HEK293 (cell line): ENCODE results near the gene PACRG.

Experiments used
- CTCF ChIA-PET: fragments of 350-600 bp; formaldehyde crosslinking; extraction: SDS; loops from one replicate; lab custom pipeline; 2021; ENCODE audit warnings: antibody characterized with exemption; lab: Yijun Ruan, JAX
- POLR2A ChIA-PET: fragments of 300-600 bp; formaldehyde crosslinking; extraction: SDS; loops from one replicate; lab custom pipeline; 2020; ENCODE audit warnings: antibody characterized with exemption, inconsistent platforms; lab: Yijun Ruan, JAX
- H3K27ac ChIP-seq: fragments of 200-500 bp; sonication (Bioruptor generic); 2 replicates; pipeline ENCODE4 v1.5.1; 2014; ENCODE audit warnings: low read depth, low read length, control low read depth, inconsistent platforms; ENCODE audit errors: extremely low read depth
- H3K36me3 ChIP-seq, 2 experiments: fragments of 200-500 bp in 1 of 2; sonication (Bioruptor generic) in 1 of 2; 1 replicate in 1 of 2; 2 replicates in 1 of 2; pipeline ENCODE4 v1.5.1; 2014 to 2017; ENCODE audit warnings: inconsistent platforms in 2 of 2, low read length in 2 of 2; ENCODE audit not compliant: control insufficient read depth in 2 of 2, insufficient read depth in 1 of 2
- H3K4me1 ChIP-seq: fragments of 200-500 bp; sonication (Bioruptor generic); 2 replicates; pipeline ENCODE4 v1.5.1; 2014; ENCODE audit warnings: mild to moderate bottlenecking, low read length, inconsistent platforms; ENCODE audit not compliant: control insufficient read depth, insufficient read depth
- H3K4me3 ChIP-seq: 2 replicates; pipeline ENCODE4 v1.5.1; 2011; ENCODE audit warnings: low read depth, mild to moderate bottlenecking, control low read depth, low read length, moderate library complexity
- H3K9me3 ChIP-seq: fragments of 200-500 bp; sonication (Bioruptor generic); 2 replicates; pipeline ENCODE4 v1.5.1; 2014; ENCODE audit warnings: low read depth, low read length, inconsistent platforms; ENCODE audit not compliant: control insufficient read depth, insufficient read depth
- BCL11A ChIP-seq: fragments of 450-650 bp; formaldehyde crosslinking; IDR thresholded peaks from 2 replicates; pipeline ENCODE4 v1.5.1; 2016; ENCODE audit warnings: low read depth, missing biosample characterization, missing genetic modification characterization
- GLI4 ChIP-seq: fragments of 450-650 bp; formaldehyde crosslinking; IDR thresholded peaks from 2 replicates; pipeline ENCODE4 v1.5.1; 2016; ENCODE audit warnings: missing biosample characterization, missing genetic modification characterization
- OSR2 ChIP-seq: fragments of 450-650 bp; formaldehyde crosslinking; IDR thresholded peaks from 2 replicates; pipeline ENCODE4 v1.5.1; 2016; ENCODE audit warnings: missing biosample characterization, missing genetic modification characterization
- PRDM1 ChIP-seq: fragments of 450-650 bp; formaldehyde crosslinking; IDR thresholded peaks from 2 replicates; pipeline ENCODE4; 2016; ENCODE audit warnings: missing biosample characterization, missing genetic modification characterization
- REPIN1 ChIP-seq: fragments of 450-650 bp; formaldehyde crosslinking; IDR thresholded peaks from 2 replicates; pipeline ENCODE4 v1.5.1; 2017; ENCODE audit warnings: missing biosample characterization, missing genetic modification characterization, low read depth
- WT1 ChIP-seq: fragments of 450-650 bp; formaldehyde crosslinking; IDR thresholded peaks from 2 replicates; pipeline ENCODE4 v1.5.1; 2016; ENCODE audit warnings: missing biosample characterization, missing genetic modification characterization
- ZBTB48 ChIP-seq: fragments of 450-650 bp; formaldehyde crosslinking; IDR thresholded peaks from 2 replicates; pipeline ENCODE4 v1.5.1; 2016; ENCODE audit warnings: missing biosample characterization, missing genetic modification characterization
- ZIC2 ChIP-seq: fragments of 450-650 bp; formaldehyde crosslinking; IDR thresholded peaks from 2 replicates; pipeline ENCODE4 v1.5.1; 2016; ENCODE audit warnings: missing biosample characterization, missing genetic modification characterization
- ZNF112 ChIP-seq: fragments of 450-650 bp; formaldehyde crosslinking; IDR thresholded peaks from 2 replicates; pipeline ENCODE4 v1.5.0; 2017; ENCODE audit warnings: missing biosample characterization, missing genetic modification characterization
- ZNF157 ChIP-seq: fragments of 450-650 bp; formaldehyde crosslinking; IDR thresholded peaks from 2 replicates; pipeline ENCODE4 v1.5.1; 2016; ENCODE audit warnings: missing biosample characterization, missing genetic modification characterization
- ZNF248 ChIP-seq: fragments of 450-650 bp; formaldehyde crosslinking; IDR thresholded peaks from 2 replicates; pipeline ENCODE4 v1.5.1; 2017; ENCODE audit warnings: missing biosample characterization, missing genetic modification characterization
- ZNF266 ChIP-seq: fragments of 450-650 bp; formaldehyde crosslinking; IDR thresholded peaks from 2 replicates; pipeline ENCODE4 v1.5.1; 2016; ENCODE audit warnings: missing biosample characterization, missing genetic modification characterization, low read depth
- ZNF311 ChIP-seq: fragments of 450-650 bp; formaldehyde crosslinking; IDR thresholded peaks from 2 replicates; pipeline ENCODE4 v1.5.1; 2017; ENCODE audit warnings: missing biosample characterization, missing genetic modification characterization, borderline replicate concordance
- ZNF416 ChIP-seq: fragments of 450-650 bp; formaldehyde crosslinking; IDR thresholded peaks from 2 replicates; pipeline ENCODE4 v1.5.1; 2016; ENCODE audit warnings: missing biosample characterization, missing genetic modification characterization
- ZNF423 ChIP-seq: fragments of 450-650 bp; formaldehyde crosslinking; IDR thresholded peaks from 2 replicates; pipeline ENCODE4 v1.5.1; 2016; ENCODE audit warnings: missing biosample characterization, missing genetic modification characterization
- ZNF521 ChIP-seq: fragments of 450-650 bp; formaldehyde crosslinking; IDR thresholded peaks from 2 replicates; pipeline ENCODE4 v1.5.1; 2017; ENCODE audit warnings: missing biosample characterization, mild to moderate bottlenecking, missing genetic modification characterization
- ZNF544 ChIP-seq: fragments of 450-650 bp; formaldehyde crosslinking; IDR thresholded peaks from 2 replicates; pipeline ENCODE4 v1.5.0; 2017; ENCODE audit warnings: missing biosample characterization, missing genetic modification characterization
- ZNF548 ChIP-seq: fragments of 450-650 bp; formaldehyde crosslinking; IDR thresholded peaks from 2 replicates; pipeline ENCODE4 v1.5.1; 2016; ENCODE audit warnings: missing biosample characterization, missing genetic modification characterization
- ZNF558 ChIP-seq: fragments of 450-650 bp; formaldehyde crosslinking; IDR thresholded peaks from 2 replicates; pipeline ENCODE4 v1.5.1; 2016; ENCODE audit warnings: missing biosample characterization, missing genetic modification characterization
- ZNF660 ChIP-seq: fragments of 450-650 bp; IDR thresholded peaks from 2 replicates; pipeline ENCODE4 v1.5.1; 2018; ENCODE audit warnings: missing biosample characterization, mild to moderate bottlenecking, missing genetic modification characterization
- ZNF664 ChIP-seq: fragments of 450-650 bp; formaldehyde crosslinking; IDR thresholded peaks from 2 replicates; pipeline ENCODE4 v1.5.1; 2016; ENCODE audit warnings: missing biosample characterization, missing genetic modification characterization
- TF ChIP-seq, protein P1 (sequence below): fragments of 450-650 bp; formaldehyde crosslinking; IDR thresholded peaks from 2 replicates; pipeline ENCODE4 v1.5.1; 2016; ENCODE audit warnings: missing biosample characterization, missing genetic modification characterization
- TF ChIP-seq, protein P2 (sequence below): fragments of 450-650 bp; formaldehyde crosslinking; IDR thresholded peaks from 2 replicates; pipeline ENCODE4; 2016; ENCODE audit warnings: missing biosample characterization, missing genetic modification characterization
- TF ChIP-seq, protein P3 (sequence below): fragments of 450-650 bp; formaldehyde crosslinking; IDR thresholded peaks from 2 replicates; pipeline ENCODE4 v1.5.1; 2017; ENCODE audit warnings: missing biosample characterization, missing genetic modification characterization
- TF ChIP-seq, protein P4 (sequence below): IDR thresholded peaks from 2 replicates; pipeline ENCODE4 v1.6.1; 2011; ENCODE audit warnings: mild to moderate bottlenecking, low read depth, low read length, borderline replicate concordance

The PACRG gene

DNA sequence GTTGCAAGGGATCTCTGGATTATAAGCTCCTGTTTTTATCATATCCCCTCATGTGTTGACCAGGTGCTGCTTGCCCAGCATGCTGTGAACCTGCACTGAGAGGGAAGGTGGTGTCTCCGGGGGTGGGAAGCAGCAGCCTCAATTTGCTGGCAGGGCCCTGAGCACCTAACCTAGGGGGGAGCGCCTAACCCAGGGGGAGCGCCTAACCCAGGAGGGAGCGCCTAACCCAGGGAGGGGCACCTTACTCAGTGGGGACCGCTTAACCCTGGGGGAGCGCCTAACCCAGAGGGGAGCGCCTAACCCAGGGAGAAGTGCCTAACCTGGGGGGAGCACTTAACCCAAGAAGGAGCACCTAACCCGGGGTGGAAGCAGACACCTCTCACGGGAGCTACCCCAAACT, 603.5 kb downstream of the PACRG start (continued):
- TF ChIP-seq, protein P1, sequence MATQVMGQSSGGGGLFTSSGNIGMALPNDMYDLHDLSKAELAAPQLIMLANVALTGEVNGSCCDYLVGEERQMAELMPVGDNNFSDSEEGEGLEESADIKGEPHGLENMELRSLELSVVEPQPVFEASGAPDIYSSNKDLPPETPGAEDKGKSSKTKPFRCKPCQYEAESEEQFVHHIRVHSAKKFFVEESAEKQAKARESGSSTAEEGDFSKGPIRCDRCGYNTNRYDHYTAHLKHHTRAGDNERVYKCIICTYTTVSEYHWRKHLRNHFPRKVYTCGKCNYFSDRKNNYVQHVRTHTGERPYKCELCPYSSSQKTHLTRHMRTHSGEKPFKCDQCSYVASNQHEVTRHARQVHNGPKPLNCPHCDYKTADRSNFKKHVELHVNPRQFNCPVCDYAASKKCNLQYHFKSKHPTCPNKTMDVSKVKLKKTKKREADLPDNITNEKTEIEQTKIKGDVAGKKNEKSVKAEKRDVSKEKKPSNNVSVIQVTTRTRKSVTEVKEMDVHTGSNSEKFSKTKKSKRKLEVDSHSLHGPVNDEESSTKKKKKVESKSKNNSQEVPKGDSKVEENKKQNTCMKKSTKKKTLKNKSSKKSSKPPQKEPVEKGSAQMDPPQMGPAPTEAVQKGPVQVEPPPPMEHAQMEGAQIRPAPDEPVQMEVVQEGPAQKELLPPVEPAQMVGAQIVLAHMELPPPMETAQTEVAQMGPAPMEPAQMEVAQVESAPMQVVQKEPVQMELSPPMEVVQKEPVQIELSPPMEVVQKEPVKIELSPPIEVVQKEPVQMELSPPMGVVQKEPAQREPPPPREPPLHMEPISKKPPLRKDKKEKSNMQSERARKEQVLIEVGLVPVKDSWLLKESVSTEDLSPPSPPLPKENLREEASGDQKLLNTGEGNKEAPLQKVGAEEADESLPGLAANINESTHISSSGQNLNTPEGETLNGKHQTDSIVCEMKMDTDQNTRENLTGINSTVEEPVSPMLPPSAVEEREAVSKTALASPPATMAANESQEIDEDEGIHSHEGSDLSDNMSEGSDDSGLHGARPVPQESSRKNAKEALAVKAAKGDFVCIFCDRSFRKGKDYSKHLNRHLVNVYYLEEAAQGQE (tag by site-specific recombination) = no peak

DNA sequence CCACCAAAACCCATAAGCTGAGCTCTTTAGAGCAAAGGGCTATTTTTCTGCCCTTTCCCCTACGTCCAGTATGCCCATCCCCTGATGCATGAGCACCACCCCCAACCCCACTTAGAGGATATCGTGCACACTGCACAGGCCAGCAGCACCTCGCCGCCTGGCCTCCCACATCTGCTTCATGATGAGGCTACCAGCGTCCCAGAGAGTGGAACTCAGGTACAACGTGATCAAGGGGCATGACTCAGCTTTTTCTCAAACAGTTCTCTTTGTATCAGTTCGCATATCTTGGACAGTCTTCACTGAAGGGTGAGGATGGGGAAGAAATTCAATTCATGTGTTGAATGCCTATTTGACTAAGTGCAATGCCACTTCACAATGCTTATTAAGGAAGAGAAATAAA, 604.8 kb downstream of the PACRG start:
- H3K27ac ChIP-seq = no peak overlapping the region
- no peaks in the 10 kb centered on the region for H3K9me3 ChIP-seq
- H3K4me3 ChIP-seq = no peak overlapping the region
- H3K4me1 ChIP-seq = no peaks in the 10 kb centered on the region
- no peak for TF ChIP-seq ZNF660
- no peak for TF ChIP-seq ZNF544 (tag by site-specific recombination)
- TF ChIP-seq BCL11A (tag by site-specific recombination) = no peak
- TF ChIP-seq GLI4 (tag by site-specific recombination) = no peak
- TF ChIP-seq ZNF266 = no peak
- TF ChIP-seq WT1 (tag by site-specific recombination) = no peak
- TF ChIP-seq, protein P2, sequence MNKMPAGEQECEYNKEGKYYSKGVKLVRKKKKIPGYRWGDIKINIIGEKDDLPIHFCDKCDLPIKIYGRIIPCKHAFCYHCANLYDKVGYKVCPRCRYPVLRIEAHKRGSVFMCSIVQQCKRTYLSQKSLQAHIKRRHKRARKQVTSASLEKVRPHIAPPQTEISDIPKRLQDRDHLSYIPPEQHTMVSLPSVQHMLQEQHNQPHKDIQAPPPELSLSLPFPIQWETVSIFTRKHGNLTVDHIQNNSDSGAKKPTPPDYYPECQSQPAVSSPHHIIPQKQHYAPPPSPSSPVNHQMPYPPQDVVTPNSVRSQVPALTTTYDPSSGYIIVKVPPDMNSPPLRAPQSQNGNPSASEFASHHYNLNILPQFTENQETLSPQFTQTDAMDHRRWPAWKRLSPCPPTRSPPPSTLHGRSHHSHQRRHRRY (tag by site-specific recombination) = no peak
- TF ChIP-seq ZNF664 (tag by site-specific recombination) = no peak
- no peak for TF ChIP-seq ZNF416 (tag by site-specific recombination)
- TF ChIP-seq ZNF423 (tag by site-specific recombination) = no peak
- TF ChIP-seq, protein P3, sequence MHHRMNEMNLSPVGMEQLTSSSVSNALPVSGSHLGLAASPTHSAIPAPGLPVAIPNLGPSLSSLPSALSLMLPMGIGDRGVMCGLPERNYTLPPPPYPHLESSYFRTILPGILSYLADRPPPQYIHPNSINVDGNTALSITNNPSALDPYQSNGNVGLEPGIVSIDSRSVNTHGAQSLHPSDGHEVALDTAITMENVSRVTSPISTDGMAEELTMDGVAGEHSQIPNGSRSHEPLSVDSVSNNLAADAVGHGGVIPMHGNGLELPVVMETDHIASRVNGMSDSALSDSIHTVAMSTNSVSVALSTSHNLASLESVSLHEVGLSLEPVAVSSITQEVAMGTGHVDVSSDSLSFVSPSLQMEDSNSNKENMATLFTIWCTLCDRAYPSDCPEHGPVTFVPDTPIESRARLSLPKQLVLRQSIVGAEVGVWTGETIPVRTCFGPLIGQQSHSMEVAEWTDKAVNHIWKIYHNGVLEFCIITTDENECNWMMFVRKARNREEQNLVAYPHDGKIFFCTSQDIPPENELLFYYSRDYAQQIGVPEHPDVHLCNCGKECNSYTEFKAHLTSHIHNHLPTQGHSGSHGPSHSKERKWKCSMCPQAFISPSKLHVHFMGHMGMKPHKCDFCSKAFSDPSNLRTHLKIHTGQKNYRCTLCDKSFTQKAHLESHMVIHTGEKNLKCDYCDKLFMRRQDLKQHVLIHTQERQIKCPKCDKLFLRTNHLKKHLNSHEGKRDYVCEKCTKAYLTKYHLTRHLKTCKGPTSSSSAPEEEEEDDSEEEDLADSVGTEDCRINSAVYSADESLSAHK (tag by site-specific recombination) = no peak
- TF ChIP-seq ZNF311 = no peak
- no peak for TF ChIP-seq REPIN1 (tag by site-specific recombination)
- no peak for TF ChIP-seq OSR2 (tag by site-specific recombination)
- no peak for TF ChIP-seq ZBTB48 (tag by site-specific recombination)
- no peak for TF ChIP-seq PRDM1
- no peak for TF ChIP-seq ZNF112 (tag by site-specific recombination)
- H3K36me3 ChIP-seq = no peaks in the 10 kb centered on the region
- ChIA-PET CTCF (no interaction called here), POLR2A (no interaction called here)

DNA sequence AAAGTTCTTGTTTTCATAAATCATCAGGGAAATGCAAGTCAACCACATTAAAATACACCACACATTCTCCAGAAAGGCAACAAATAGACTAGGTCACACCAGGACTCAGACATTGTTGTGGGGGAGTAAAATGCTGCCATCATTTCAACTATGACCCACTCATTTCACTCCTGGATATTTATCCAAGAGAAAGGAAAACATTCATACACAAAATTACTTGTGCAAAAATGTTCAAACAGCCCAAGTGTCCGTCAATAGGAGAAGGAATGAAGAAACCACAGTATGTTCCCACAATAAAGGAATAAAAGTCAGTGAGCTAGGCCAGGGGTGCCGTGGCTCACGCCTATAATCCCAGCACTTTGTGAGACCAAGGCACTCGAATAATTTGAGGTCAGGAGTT, 605.3 kb downstream of the PACRG start:
- Histone ChIP-seq H3K9me3 (no peaks in the 10 kb centered on the region), H3K36me3 (no peaks in the 10 kb centered on the region), H3K27ac (no peak overlapping the region), H3K4me3 (no peak overlapping the region), H3K4me1 (no peaks in the 10 kb centered on the region)
- CTCF ChIA-PET = no interaction called here
- POLR2A ChIA-PET = no interaction called here
- TF ChIP-seq ZNF248 (tag by site-specific recombination) (no peak), ZNF548 (tag by site-specific recombination) (no peak), ZNF558 (tag by site-specific recombination) (no peak), WT1 (tag by site-specific recombination) (no peak), ZNF157 (no peak), ZNF521 (no peak), ZIC2 (tag by site-specific recombination) (no peak)
- TF ChIP-seq, protein P4, sequence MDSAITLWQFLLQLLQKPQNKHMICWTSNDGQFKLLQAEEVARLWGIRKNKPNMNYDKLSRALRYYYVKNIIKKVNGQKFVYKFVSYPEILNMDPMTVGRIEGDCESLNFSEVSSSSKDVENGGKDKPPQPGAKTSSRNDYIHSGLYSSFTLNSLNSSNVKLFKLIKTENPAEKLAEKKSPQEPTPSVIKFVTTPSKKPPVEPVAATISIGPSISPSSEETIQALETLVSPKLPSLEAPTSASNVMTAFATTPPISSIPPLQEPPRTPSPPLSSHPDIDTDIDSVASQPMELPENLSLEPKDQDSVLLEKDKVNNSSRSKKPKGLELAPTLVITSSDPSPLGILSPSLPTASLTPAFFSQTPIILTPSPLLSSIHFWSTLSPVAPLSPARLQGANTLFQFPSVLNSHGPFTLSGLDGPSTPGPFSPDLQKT = no peak
